Activated CD4-positive, alpha-beta T cell treated with anti-CD3 and anti-CD28 coated beads, Interleukin-2, Interleukin-6, amounts not matched to agents 100 ng/mL and 50 ng/mL, durations not matched to agents 16 hours and 8 hours (primary cell): ENCODE data around the gene HEPN1.
A peak's percentile ranks its signal among the peaks of the same experiment; 100 is the strongest.

ENCODE experiments used
- DNase-seq: peaks from one replicate; pipeline ENCODE4 v3.0.0-alpha.2; 2020

The HEPN1 gene

GRCh38 chr11:124918950-124919349 is at the start of gene HEPN1:
Gene HEPN1, plus strand, starts transcription at chr11:124919250.
- no peak for DNase-seq

- DNase-seq, result no peak
These were observed 49.7 kb upstream of the HEPN1 start for GRCh38 chr11:124869331-124869730.

DNA sequence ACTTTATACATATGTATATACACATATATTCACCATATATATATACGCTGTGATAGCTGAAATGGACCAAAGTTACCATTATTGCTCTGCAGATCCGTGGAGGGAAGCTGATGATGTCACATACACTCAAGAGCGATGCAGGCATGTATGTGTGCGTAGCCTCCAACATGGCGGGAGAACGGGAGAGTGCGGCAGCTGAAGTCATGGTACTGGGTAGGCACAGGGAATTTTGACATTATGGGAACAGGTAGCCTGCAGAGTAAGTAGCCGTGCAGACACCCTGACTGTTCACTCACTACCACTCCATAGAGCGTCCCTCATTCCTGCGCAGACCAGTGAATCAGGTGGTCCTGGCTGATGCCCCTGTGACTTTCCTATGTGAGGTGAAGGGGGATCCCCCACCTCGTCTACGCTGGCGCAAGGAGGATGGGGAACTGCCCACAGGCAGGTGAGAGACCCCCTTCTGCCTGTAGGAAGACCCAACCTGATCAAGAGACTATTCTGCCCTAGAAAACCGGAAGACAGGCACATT is 49.1 kb upstream of the HEPN1 start:
- DNase-seq, result no peak

DNA sequence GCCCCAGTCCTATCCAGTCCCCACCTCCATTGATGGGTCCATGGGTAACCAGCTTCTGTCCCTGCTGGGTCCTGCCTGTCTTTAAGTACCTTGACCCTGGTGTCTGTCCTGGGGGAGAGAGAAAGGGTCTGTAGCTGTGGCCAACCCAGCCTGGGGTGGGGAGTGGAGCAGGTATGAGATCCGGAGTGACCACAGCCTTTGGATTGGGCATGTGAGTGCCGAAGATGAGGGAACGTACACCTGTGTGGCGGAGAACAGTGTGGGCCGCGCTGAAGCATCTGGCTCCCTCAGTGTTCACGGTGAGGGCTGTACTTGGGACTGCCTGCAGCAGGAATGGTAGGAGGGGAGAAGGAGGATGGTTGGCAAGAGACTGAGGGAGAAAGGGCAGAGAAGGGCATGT is 48.6 kb upstream of the HEPN1 start:
- DNase-seq, result no peak

DNA sequence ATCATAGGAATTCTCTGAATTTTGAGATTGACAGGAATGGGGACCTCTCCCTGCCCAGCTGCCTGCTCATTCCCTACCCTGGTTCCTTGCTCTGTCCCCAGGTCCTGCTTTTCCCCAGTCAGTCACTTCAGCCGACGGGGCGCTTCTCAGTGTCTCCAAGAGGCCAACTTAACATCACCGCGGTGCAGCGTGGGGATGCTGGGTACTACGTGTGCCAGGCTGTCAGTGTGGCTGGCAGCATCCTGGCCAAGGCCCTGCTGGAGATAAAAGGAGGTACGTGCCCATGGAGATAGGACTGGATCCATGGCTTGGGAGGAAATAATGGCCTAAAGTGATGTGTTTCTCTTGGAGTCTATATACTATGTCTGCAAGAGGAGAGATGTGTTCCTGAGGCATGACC is 46.8 kb upstream of the HEPN1 start:
- no peak for DNase-seq

- DNase-seq, result no peak
These were observed 46.3 kb upstream of the HEPN1 start for GRCh38 chr11:124872741-124873140.

DNA sequence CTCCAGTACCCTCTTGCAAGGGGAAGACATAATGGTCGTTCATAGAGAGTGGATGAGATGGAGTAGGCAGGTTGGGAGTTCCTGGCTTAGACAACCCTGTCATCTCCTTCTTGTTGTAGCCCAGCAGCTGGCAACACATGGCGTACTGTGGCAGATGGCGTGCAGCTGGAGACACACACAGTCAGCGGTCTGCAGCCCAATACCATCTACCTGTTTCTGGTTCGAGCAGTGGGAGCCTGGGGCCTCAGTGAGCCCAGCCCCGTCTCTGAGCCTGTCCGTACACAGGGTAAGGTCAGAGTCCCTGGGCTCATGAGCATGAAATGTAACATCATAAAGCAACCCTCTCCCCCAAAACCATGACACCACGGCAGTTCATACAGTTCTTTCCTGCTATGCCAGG is 45.1 kb upstream of the HEPN1 start:
- DNase-seq, result no peak

DNA sequence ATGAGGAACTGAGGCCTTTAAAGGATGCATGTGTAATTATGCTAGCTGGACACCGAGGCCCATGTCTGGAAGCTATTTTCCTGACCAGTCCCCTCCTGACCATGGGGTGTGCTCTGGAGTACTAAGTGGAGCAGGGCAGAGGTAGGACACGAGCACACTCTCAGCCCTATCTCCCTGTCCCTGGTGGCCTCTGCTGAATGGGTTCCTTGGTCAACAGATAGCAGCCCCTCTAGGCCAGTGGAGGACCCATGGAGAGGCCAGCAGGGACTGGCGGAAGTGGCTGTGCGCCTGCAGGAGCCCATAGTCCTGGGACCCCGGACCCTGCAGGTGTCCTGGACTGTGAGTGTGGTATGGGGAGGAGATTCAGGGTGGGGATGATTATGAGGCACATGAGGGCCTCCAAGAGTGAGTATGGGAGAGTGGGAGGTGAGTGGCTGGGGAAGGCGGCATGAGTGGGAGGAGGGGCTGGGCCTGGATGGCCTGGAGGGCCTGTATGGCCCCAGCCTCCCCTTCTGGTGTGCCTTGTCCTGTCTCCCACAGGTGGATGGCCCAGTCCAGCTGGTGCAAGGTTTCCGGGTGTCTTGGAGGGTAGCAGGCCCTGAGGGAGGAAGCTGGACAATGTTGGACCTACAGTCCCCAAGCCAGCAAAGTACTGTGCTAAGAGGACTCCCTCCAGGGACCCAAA is 44.3 kb upstream of the HEPN1 start:
- DNase-seq, result no peak

GRCh38 chr11:124875401-124875800 is 43.6 kb upstream of the HEPN1 start:
- DNase-seq, result no peak

DNA sequence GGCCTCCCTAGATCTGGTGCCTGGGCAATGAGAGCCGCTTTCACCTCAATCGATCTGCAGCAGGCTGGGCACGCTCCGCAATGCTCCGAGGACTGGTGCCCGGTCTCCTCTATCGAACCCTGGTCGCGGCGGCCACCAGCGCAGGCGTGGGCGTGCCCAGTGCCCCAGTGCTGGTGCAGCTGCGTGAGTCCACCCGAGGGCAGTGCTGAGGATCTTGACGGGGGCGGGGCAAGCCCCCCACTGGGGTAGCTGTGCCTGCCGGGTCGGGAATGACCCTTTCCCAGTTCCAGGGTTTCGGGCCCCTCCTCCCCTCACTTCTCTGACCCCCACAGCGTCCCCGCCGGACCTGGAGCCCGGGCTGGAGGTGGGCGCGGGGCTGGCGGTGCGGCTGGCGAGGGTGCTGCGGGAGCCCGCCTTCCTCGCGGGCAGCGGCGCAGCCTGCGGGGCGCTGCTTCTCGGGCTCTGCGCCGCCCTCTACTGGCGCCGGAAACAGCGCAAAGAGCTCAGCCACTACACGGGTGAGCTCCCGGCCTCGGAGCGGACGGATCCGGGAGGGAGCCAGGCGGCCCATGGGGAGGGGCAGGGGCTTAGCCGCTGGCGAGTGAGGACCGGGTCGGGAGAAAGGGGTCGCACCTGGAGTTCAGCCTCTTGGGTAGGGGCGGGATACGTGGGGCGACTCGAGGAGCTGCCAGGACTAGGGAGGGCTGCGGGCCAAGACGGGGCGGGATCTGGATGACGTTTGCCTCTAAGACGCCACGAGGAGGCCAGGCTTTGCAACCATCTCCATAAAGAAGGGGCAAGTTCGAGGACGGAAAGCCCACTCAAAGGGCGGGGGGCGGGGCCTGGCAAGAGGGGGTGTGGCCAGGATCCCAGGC is 42.9 kb upstream of the HEPN1 start:
- DNase-seq, result peak; percentile 82

DNA sequence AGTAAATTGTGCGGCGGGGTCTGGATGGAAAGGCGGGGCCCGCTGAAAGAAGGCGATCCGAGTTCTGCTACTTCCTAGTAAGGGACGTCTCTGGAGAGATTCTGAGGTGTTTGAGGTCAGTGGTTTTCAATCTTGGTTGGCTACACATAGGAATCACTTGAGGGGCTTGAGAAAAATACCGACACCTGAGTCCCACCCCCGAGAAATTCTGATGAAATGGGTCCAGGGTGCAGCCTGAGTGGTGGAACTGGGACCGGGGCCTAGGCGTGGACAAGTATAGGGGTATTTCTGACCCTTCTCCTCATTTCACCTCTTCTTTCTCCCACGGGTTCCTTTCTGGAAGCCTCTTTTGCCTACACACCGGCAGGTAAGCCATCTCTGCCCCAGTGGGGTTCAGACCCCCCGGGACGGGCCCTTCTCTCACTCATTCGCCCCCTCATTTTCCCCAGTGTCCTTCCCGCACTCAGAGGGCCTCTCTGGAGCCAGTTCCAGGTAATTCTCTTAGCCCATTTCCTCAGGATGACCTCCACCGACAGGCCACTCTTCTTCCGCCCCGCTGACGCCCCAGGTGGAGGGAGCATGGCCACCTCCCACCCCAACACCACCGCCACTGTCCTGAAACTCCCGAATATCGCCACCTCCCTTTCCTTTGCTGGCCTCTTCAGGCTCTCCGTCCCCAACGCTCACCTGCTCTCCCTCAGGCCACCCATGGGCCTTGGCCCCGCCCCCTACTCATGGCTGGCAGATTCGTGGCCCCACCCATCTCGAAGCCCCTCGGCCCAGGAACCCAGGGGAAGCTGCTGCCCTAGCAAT is 42.0 kb upstream of the HEPN1 start:
- DNase-seq, result no peak

GRCh38 chr11:124877631-124877909 is 41.5 kb upstream of the HEPN1 start:
- DNase-seq, result no peak

DNA sequence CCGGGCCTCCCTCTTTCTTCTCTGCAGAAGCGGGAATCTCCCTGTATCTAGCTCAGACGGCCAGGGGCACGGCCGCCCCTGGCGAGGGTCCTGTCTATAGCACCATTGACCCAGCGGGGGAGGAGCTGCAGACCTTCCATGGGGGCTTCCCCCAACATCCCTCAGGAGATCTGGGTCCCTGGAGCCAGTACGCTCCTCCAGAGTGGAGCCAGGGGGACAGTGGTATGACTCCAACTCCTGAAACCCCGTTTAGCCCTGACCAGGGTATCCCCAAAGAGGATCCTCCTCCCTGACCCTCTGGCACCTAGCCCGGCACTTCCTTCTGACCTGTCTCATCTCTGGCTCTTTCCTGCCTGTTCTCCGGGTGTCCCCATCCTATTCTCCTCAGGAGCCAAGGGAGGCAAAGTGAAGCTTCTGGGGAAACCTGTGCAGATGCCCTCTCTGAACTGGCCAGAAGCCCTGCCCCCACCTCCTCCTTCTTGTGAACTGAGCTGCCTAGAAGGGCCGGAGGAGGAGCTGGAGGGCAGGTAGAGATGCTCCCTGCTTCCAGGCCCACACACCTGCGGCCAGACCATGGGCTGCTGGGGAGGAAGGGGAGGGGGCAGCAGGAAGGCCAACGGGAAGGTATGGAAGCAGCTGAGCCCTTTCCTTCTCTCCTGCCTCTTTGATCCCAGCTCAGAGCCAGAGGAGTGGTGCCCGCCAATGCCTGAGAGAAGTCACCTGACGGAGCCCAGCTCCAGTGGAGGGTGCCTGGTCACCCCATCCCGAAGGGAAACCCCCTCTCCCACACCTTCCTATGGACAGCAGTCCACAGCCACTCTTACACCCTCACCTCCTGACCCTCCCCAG is 40.9 kb upstream of the HEPN1 start:
- no peak for DNase-seq

GRCh38 chr11:124878759-124879492 is 40.1 kb upstream of the HEPN1 start:
- DNase-seq, result no peak

GRCh38 chr11:124879493-124880289 is 39.4 kb upstream of the HEPN1 start:
- no peak for DNase-seq

DNA sequence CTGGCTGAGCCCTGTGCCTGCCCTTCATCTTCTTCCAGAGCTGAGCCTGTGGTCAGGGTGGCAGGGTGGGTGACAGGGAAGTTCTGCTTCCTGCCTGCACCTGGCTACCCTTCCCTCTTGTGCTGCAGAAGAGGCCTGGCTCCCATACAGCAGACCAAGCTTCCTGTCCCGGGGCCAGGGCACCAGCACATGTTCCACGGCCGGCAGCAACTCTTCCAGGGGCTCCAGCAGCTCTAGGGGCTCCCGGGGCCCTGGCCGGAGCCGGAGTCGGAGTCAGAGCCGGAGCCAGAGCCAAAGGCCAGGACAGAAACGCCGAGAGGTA is 38.8 kb upstream of the HEPN1 start:
- no peak for DNase-seq

DNA sequence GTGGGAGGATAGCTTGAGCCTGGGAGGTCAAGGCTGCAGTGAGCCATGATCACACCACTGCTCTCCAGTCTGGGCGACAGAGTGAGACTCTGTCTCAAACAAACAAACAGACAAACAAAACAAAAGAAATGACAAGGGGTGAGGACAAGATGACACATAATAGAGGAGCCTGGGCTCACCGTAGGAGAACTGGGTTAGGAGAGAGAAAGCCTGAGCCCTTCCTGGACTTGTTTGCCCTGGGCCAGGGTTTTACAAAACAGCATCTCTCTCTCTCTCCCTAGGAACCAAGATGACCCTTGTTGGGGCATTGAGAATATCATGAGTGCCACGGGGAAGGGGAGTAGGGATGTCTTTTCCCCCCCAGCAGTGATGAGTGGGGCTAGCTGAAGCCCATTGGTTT is 38.1 kb upstream of the HEPN1 start:
- DNase-seq, result no peak

- DNase-seq, result no peak
These were observed 36.5 kb upstream of the HEPN1 start for GRCh38 chr11:124882339-124883071.

DNA sequence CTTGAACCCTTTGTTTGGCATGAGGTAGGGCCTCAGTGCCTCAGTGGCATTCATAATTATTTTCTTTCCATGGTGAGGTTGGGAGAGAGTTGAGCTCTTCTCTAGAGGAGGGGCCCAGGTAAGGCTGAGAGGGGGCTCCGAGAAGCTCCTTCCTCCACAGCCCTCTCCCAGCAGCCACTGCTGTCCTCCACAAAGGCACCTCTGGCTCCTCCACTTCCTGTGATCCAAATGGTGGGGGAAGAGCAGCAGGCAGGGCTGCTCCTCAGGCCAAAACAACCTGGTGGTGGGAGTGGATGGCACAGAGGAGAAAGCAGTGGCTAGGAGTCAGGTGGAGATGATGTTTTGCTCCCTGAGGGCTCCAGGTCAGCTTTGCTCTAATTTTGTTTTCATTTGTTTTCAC is 34.7 kb upstream of the HEPN1 start:
- no peak for DNase-seq

DNA sequence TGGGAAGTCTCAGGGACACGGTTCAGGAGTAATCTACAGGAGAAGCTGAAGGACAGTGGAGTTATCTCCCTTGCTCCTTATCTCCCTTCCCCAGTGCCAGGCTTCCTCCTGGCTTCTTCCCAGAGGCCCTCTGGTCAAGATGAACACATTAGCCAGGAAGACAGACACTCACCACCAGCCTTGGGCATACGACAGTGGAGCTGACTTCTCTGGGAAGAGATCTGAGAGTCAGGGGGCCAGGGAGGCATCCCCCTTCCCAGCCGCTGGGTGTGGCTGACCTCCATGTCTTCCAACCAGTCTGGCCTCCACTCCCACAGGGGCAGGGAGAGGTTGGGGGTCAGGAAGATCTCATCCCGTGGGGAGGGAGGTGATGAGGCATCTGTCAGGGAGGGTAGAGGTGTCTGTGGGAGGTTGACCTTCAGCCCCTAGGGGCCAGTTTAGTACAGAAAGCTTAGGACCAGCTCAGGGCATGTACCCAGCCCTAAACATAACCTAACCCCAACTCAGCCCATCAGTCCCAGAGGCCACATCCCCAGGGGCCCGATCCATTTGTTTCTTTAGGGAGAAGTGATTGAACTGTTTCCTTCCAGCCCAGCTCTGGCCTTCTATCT is 34.1 kb upstream of the HEPN1 start:
- no peak for DNase-seq
